22Rv1 (cell line): ENCODE results near the gene NKPD1.

ENCODE experiments used
- H3K27ac ChIP-seq: fragments of 450-650 bp; 2 replicates; pipeline ENCODE4 v1.5.1; 2017
- ZFX ChIP-seq: fragments of 450-650 bp; IDR thresholded peaks from 2 replicates; pipeline ENCODE4 v1.6.1; 2017; ENCODE audit warnings: antibody characterized with exemption, borderline replicate concordance
- TF ChIP-seq, protein P1 (sequence below): fragments of 450-650 bp; IDR thresholded peaks from 2 replicates; pipeline ENCODE4 v1.5.1; 2017; ENCODE audit warnings: mild to moderate bottlenecking

Gene NKPD1

DNA sequence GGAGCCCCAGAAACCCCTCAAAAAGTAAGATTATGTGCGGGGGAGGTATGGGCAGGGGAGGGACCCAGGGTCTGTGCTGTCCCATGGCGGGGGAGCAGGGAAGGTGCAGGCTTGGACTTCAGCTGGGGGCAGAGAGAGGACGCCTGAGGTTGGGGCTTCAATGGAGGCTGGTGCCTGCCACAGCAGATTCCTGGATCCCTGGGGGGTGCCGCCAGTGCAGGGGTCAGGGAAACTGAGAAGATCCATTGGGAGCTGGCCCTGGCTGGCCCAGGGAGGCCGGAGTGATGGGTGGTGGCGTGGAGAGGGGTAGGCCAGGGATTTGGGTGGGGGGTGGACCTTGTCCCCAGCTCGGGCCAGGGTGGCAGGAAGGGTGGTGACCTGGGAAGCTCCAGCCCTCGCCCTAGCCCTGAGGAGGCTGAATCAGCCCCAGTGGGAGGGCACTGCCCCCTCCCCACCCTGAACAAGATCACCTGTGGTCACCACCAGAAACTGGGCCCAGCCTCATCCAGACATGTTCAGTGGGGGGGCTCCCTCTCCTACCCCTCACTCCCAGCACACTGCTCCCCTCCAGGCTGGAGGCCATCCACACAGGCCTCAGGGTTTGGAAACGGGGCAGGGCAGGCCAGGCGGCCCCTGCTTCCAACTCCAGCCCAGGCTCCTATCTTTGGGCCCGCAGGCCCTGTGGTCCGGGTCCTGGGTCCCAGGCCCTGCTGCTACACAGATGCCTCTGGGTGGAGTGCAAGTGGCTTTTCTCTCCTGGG lies 1.4 kb downstream of the NKPD1 start:
- H3K27ac ChIP-seq: no peak overlapping the region
- no peak for TF ChIP-seq ZFX
- TF ChIP-seq, protein P1, sequence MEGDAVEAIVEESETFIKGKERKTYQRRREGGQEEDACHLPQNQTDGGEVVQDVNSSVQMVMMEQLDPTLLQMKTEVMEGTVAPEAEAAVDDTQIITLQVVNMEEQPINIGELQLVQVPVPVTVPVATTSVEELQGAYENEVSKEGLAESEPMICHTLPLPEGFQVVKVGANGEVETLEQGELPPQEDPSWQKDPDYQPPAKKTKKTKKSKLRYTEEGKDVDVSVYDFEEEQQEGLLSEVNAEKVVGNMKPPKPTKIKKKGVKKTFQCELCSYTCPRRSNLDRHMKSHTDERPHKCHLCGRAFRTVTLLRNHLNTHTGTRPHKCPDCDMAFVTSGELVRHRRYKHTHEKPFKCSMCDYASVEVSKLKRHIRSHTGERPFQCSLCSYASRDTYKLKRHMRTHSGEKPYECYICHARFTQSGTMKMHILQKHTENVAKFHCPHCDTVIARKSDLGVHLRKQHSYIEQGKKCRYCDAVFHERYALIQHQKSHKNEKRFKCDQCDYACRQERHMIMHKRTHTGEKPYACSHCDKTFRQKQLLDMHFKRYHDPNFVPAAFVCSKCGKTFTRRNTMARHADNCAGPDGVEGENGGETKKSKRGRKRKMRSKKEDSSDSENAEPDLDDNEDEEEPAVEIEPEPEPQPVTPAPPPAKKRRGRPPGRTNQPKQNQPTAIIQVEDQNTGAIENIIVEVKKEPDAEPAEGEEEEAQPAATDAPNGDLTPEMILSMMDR: no peak

DNA sequence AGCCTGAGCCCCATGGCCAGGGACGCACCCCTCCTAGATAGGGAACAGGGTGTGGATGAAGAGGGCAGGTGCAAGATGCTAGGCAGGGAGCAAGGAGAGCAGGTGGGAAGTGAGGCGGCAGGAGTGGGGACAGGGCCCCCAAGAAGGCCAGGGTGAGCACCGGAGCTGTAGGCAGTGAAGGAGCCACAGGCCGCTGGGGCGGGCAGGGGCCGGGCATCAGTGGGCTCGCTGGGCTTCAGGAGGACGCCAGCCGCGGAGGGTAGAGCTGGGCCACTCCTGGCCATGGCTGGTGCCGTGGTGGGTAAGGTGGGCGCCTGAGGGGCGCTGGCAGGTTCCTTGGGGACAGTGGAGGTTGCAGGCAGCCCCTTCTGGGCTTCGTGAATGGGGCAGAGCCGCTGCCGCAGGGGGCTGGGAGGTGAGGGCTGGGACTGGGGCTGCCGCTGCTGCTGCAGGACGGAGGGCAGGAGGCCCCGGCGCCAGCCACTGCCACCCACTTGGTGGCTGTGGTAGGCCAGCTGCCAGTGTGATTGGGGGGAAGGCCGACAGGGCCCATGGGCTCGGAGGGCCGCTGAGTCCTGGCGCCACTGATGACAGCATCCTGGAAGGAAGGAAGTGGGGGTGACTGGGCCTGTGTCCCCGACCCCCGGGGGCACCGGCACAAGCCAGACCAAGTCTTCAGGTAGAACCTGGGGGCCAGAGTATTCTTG lies 2.1 kb downstream of the NKPD1 start:
- no peak overlapping the region for H3K27ac ChIP-seq
- TF ChIP-seq, protein P1: no peak
- no peak for TF ChIP-seq ZFX

DNA sequence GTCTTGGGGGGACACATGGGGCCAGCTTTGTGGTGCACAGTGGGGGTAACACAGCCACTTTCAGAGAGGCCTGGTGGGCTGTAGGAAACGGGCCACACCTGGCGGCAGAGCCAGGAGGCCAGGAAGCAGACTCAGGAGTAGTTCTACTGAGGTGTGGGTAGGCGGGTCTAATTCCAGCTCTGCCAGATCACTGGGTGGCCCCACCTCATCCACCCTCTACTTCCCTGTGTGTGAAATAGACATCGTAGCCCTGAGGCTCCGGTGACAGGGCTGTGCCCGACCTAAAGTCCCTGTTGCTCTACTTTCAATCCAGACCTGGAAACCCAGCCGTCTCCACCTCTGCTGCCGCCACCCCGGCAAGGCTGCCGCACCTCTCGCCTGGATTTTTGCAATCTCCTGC lies 4.0 kb downstream of the NKPD1 start:
- TF ChIP-seq, protein P1: no peak
- no peak for TF ChIP-seq ZFX
- no peak overlapping the region for H3K27ac ChIP-seq

DNA sequence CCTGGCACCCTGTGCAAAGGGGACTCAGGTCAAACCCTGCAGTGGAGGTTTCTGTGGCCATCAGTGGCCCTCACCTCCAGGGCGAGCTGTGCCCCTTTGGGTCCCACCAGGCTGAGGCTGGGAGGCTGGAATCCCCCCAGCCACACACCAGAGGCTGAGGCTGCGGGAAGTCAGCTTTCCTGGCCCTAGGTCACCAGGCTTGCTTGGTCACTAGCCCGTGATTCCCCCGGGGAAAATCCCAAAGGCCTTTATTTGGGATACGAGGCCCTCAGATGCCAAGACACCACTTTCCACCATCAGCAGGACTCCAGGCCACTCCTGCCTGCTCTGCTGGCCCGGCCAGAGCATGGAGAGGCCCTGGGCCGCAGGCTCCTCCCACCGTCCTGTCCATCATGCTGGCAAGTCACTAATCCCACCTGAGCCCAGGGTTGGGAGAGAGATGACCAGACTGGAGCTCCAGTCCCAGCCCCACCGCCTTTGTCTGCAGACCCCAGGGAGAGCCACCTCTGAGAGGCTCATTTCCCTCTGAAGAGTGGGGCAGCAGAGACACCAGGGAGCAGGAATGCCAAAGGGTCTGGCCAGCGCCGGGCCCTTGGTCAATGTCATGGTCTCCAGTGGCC lies 4.7 kb downstream of the NKPD1 start:
- TF ChIP-seq, protein P1: no peak
- TF ChIP-seq ZFX: no peak

DNA sequence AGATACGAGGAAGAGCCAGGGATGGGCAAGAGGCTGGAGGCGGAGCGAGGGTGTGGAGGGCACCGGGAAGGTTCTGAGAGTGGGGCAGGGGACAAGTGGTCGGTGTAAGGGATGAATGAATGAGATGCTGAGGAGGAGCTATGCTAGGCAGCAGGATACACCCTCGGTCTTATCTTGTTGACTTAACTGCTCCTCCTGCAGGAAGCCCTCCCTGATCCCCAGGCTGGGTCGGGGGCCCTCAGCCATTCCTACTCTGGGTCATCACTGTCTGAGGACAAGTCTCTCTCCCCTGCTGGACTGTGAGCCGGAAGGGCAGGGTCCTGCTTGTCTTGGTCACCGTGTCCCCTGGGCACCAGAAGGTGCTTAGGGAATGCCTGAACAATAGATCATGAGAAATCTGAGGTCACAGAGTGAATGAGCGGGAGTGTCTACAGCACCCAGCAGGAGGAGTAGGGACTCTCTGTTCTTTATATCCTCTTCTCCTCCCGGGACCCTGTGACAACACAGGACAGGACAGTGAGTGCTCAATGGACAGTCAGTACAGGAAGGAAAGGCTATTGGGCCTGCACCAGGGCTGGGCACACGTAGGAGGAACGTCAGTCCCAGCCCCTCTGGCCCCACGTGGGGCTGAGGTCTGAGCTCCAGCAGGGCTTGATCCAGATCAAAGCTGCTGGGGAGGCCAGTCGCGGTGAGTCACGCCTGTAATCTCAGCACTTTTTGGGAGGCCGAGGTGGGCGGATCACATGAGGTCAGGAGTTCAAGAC lies 6.5 kb downstream of the NKPD1 start:
- no peak for TF ChIP-seq ZFX
- TF ChIP-seq, protein P1: no peak
- H3K27ac ChIP-seq: no peak overlapping the region

More for the DNA sequence above, 4.7 kb downstream of the NKPD1 start:
- H3K27ac ChIP-seq: no peak overlapping the region

DNA sequence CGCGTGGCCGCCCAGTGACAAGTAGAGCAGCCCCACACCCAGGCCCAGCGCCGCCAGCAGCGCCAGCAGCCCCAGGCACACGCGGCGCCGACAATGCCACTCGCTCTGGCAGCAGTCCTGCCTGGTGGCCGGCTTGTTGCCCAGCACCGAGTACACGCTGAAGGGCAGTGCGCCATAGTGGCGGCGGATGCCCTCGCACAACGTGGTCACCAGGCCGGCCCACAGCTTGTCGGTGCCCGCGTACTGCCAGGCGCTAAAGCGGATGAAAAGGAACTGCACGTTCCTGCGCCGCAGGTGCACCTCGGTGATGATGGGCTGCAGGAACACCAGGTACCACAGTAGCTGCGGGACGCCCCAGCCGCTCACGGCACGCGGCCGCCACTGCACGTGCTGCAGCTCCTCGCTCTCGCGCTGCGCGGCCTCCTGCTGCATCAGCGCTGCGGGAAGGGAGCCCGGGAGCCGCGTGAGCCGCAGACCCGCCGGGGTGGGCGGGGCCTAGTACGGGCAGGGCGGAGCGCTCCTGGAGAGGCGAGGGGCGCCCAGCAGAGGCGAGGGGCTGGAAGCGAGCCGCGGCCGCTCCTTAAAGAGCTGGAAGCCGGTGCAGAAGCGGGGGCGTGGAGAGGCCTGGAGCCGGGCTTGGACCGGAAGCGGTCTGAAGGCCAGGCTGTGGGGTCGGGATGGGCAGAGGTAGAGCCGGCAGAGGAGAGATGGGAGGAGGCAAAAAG lies 7.3 kb downstream of the NKPD1 start:
- H3K27ac ChIP-seq: no peak overlapping the region

More for the DNA sequence above, 7.3 kb downstream of the NKPD1 start:
- TF ChIP-seq ZFX: no peak
